ENCODE results near the gene ADD1.

ADD1 gene

GRCh38 chr4:2820216-2820982 lies 23.2 kb upstream of the ADD1 start:
- DNase-seq (ENCODE audit: low read depth) = no peak

- DNase-seq (ENCODE audit: low read depth) = no peak
These were observed 21.0 kb upstream of the ADD1 start for GRCh38 chr4:2822461-2823300.

DNA sequence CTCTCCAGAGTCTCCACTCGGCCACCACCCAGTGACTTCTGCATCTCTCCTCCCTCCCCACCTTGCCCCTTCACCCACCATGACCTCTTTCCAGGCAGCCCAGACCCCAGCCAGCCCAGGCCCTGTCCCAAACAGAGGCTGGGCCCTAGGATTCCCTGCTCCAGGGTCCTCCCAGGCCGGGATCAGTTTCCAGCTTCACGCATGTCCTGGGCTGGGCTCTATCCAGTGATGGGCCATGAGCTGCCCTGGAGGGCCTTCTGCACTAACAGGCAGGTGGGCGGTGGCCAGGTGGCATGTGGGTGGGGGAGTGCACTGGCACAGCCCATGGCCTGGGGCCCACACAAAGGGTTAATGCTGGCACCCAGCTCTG lies 20.4 kb upstream of the ADD1 start:
- no peak for DNase-seq (ENCODE audit: low read depth)

- no peak for DNase-seq (ENCODE audit: low read depth)
These were observed 19.8 kb upstream of the ADD1 start for GRCh38 chr4:2823671-2824328.

- no peak for DNase-seq (ENCODE audit: low read depth)
These were observed 19.3 kb upstream of the ADD1 start for GRCh38 chr4:2824329-2824835.

- DNase-seq (ENCODE audit: low read depth) = no peak
These were observed 18.7 kb upstream of the ADD1 start for GRCh38 chr4:2824836-2825381.

GRCh38 chr4:2825740-2826139 lies 17.9 kb upstream of the ADD1 start:
- no peak for DNase-seq (ENCODE audit: low read depth)

- no peak for DNase-seq (ENCODE audit: low read depth)
These were observed 16.4 kb upstream of the ADD1 start for GRCh38 chr4:2827071-2827873.

DNA sequence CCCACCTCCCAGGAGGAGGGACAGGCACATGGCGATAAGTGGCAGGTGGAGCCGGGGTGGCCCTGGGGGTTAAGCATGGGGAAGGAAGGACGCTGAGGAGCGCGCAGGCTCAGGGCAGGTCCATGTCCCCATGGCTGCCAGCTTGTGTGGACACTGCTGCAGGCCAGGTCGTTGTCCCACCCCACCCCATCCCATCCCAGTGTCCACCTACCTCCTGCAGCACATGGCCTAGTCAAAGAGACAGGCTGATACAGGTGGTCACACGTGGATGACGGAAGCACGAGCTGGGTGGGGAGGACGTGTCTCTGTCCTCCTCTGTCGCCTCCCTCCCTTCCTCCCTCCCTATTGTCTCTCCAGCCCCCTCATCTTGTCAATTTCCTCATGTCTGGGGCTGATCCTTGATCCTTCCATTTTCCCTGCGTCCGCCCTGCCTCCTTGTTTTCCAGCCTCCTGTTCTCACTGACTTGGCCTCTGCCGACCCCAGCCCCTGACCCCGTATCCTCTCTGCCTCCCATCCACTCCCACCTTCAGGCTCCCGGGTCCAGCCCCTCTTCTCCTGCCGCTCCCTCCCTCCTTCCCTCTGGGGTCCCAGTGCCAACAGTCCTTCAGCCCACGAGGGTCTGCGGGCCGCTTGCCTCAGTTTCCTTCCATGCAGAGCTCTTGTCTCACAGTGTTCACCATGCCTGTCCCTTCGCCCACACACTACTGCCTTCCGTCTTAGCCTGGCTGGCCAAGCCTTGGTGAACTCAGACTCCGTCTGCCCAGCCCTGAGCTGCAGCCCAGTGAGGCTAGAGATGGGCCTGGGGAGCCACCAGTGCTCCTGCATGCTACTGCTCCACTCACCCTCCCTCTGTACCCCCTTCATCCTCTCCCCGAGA lies 15.5 kb upstream of the ADD1 start:
- no peak for DNase-seq (ENCODE audit: low read depth)

- no peak for DNase-seq (ENCODE audit: low read depth)
These were observed 14.9 kb upstream of the ADD1 start for GRCh38 chr4:2828758-2829181.

DNA sequence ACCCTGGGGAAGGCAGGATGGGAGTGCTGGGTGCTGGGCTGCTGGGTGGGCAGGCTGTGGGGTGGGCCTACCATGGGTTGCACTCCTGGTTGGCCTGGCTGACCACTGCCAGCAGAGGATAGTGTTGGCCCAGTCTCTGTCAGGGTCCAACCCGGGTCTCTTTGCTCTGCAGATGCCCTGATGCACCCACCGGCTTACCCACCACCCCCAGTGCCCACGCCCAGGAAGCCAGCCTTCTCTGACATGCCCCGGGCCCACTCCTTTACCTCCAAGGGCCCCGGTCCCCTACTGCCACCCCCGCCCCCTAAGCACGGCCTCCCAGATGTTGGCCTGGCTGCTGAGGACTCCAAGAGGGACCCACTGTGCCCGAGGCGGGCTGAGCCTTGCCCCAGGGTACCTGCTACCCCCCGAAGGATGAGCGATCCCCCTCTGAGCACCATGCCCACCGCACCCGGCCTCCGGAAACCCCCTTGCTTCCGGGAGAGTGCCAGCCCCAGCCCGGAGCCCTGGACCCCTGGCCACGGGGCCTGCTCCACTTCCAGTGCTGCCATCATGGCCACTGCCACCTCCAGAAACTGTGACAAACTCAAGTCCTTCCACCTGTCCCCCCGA lies 14.2 kb upstream of the ADD1 start:
- DNase-seq (ENCODE audit: low read depth) = no peak

DNA sequence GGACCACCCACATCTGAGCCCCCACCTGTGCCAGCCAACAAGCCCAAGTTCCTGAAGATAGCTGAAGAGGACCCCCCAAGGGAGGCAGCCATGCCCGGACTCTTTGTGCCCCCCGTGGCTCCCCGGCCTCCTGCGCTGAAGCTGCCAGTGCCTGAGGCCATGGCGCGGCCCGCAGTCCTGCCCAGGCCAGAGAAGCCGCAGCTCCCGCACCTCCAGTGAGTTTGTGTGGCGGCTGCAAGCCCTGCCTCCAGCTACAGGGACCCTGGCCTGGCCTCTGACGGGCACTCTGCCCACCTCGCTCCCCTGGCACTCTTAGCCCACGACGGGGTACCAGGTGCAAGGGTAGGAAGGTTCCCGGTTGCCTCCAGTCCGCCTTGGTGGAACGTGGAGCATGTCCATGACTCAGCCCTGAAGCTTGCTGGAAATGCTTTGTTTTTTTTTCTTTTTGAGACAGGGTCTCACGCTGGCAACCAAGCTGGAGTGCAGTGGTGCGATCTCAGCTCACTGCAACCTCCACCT lies 13.7 kb upstream of the ADD1 start:
- no peak for DNase-seq (ENCODE audit: low read depth)

DNA sequence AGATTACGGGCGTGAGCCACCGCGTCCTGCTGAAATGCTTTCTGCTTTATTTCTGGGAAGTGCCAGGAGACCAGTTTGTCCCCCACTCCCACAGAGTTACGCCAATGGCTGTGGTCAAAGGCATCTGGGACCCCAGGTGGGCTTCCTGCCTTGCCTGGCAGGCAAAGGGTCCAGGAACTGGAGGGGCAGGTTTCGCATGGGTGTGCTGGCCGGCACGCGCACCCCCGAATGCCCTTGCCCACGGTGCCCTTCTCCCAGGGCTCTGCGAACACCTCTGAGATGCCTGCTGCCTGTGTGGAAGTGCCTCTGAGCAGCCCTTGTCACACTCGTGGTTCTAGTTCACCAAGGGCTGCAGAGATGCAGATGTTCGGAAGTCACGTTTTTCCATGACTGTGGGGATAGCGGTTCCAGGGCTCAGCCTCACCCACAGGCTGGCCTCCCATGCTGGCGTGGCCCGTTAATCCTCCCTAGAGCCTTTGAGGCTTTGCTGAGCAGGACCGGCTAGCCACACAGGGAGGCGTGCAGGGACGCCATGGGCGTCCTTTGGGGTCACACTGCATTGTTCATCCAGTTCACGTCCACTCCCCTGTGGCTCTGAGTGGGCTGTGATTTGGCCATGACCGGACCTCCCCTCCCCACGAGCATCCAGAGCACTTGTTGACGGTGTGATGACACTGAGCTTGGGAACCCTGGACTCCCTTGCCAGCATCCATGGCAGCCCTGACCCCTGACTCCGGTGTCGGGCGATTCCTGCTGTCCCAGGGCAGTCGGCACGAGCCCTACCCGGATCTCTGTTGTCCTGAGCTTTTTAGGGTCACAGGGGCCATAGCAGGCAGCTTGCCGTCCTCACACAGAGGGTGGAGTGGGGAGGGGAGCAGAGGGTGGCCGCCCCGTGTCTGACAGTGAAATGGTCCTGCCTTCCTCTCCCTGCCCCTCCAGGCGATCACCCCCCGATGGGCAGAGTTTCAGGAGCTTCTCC lies 12.7 kb upstream of the ADD1 start:
- no peak for DNase-seq (ENCODE audit: low read depth)

DNA sequence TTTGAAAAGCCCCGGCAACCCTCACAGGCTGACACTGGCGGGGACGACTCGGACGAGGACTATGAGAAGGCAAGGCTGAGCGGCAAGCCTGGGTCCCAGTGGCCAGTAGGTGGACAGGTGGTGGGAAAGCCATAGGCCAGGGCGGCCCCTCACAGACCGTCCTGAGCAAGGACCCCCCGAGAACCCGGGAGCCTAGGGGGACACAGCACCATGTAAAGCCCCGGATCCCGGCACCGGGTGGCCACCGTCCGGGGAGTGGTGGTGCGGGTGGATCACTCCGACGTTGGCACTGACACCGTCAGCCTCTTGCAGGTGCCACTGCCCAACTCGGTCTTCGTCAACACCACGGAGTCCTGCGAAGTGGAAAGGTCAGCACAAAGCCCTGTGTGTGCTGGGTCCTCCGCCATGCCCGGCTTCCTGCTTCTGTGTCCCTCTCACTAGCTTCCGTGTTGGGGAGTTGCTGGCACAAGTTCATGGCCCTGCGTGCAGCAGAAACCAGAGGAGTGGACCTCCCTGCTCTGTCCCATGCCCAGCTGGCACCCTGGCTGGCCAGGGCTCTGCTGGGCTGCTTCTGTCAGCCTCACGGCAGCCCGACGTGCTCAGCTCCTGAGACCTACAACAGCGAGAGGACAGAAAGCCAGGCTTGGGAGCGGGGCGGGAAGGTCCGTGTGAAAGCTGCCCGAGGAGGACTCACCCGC lies 11.9 kb upstream of the ADD1 start:
- DNase-seq (ENCODE audit: low read depth) = no peak

DNA sequence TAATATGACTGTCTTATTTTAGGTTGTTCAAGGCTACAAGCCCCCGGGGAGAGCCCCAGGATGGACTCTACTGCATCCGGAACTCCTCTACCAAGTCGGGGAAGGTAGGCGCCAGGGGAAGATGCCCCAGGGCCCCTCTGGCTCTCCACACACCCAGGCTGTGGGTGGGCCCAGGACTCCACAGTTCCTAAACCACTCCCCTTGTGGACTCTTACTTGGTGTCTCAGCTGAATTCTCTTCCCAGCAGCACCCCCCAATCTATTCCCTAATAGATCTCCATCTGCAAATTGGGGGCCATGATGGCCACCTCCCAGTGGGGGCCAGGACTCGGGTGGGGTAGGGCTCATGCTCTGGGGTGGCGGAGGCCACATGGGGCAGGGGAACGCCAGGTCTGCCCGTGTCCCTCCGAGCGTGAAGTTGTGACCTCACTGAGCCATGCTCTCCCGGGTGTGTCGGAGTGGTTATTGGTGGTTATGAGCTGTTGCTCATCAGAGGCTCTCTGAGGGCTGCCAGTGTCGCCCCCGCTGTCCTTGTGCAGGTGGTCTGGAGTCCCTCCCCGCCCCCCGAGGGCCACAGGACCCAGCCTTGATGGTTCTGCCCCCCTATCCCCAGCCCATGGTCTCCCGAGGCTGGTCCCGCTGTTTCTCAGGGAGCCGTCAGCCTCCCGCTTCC lies 11.2 kb upstream of the ADD1 start:
- DNase-seq (ENCODE audit: low read depth) = no peak

DNA sequence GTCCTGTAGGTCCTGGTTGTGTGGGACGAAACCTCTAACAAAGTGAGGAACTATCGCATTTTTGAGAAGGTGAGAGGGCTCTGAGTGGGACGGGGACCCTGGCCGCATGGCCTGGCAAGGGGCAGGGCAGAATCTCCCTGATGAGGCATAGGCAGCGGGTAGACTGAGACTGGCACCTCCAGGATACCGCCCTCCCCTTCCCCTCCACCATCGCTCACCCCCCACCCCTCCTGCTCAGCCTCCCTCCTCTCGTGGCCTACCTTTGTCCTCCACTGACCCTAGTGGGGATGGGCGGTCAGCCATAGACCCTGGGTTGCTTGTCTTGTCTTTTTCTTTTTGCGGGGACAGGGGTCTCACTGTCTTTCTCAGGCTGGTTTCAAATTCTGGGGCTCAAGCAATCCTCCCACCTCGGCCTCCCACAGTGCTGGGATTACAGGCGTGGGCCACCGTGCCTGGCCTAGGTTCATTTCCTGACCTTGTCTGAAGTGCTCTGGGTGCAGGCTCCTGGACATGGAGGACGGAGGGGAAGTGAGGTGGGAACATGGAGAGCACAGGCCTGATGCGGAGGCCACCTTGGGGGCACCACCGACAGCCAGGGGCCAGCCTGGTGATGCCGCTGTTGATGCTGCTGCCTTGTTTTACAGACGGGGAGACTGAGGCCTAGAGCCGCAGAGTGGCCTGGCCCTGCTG lies 10.5 kb upstream of the ADD1 start:
- no peak for DNase-seq (ENCODE audit: low read depth)

GRCh38 chr4:2833671-2834000 lies 10.0 kb upstream of the ADD1 start:
- no peak for DNase-seq (ENCODE audit: low read depth)
